ENCODE measurements around the gene RXRB.

The RXRB gene

DNA sequence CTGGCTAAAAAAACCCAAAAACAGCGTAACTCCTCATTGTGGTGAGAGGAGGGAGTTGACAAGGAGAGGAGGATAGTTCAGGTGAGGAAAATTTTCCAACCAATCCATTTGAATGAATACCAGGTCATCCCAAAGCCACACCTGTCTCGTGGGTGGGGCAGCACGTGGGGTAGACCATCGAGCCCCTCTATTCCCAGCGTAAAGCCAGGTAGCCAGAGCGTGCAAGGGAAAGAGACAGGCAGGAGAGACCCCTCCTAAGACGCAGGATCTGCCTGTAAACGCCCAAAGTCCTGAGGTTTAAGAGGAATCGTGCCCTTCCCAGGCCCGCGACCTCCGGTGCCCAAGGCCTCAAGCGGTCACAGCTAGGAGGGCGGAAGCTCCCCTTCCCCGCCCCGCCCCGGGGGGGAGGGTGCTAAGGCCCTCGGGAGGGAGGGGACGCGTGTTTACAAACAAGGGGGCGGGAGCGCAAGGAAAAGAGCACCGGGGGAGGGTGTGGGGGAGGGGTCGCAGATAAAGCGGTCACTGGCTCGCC lies 712 bp downstream of the RXRB start (continued):
- TF ChIP-seq, protein P1, sequence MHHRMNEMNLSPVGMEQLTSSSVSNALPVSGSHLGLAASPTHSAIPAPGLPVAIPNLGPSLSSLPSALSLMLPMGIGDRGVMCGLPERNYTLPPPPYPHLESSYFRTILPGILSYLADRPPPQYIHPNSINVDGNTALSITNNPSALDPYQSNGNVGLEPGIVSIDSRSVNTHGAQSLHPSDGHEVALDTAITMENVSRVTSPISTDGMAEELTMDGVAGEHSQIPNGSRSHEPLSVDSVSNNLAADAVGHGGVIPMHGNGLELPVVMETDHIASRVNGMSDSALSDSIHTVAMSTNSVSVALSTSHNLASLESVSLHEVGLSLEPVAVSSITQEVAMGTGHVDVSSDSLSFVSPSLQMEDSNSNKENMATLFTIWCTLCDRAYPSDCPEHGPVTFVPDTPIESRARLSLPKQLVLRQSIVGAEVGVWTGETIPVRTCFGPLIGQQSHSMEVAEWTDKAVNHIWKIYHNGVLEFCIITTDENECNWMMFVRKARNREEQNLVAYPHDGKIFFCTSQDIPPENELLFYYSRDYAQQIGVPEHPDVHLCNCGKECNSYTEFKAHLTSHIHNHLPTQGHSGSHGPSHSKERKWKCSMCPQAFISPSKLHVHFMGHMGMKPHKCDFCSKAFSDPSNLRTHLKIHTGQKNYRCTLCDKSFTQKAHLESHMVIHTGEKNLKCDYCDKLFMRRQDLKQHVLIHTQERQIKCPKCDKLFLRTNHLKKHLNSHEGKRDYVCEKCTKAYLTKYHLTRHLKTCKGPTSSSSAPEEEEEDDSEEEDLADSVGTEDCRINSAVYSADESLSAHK (tag by site-specific recombination; IDR thresholded peaks at IDR 0.05), result peak; percentile 7; the same call in 1 of the 2 replicates
- peak; percentile 73 for TF ChIP-seq WT1 (tag by site-specific recombination; IDR thresholded peaks at IDR 0.05)

DNA sequence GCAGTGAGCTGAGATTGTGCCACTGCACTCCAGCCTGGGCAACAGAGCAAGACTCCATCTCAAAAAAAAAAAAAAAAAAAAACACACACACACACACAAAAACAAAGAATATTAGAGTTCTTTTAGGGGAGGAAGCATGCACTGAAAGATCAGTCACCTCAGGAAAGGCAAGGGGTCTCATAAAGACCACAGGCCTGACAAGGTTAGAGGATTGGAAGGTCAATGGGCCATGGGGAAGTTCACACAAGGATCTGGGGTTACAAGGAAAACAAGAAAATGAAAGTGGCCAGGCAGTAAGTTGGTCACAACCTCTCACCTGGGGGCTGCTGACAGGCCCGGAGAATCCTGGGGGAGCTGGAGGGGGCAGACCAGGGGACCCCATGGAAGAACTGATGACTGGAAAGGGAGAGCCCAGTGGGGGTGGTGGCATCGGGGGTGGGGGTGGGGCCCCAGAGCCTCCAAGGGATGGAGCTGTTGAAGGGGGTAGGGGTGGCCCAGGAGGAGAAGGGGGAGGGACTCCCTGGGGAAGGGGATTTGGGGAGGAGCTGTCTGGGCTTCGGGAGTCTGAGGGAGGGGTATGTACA lies 1.5 kb downstream of the RXRB start:
- no peaks in the 10 kb centered on the region for H3K9me3 ChIP-seq (ENCODE audit: control insufficient read depth, insufficient read depth, low read depth, low read length)
- POLR2A ChIA-PET, result interaction anchor here (1.0 to 2.1 kb wide), 6 partner anchors 10 to 227 kb away, joined by 4 to 14 read pairs (median 8); partner anchors contain the start of genes RGL2 and RING1
- H3K36me3 ChIP-seq (ENCODE audit: control insufficient read depth in 2 of 2, insufficient read depth in 1 of 2, low read length in 2 of 2), result peaks cover 16 to 61% of the 10 kb centered on the region in 2 experiments; a peak in 2 of 3 replicates
- peaks cover 18% of the 10 kb centered on the region for H3K4me1 ChIP-seq (ENCODE audit: control insufficient read depth, insufficient read depth, low read length)
- no peak overlapping the region; the same call in 1 of the 2 replicates for H3K27ac ChIP-seq (ENCODE audit: extremely low read depth, low read depth, low read length)
- peak overlapping the region; percentile 75 for H3K4me3 ChIP-seq (ENCODE audit: low read depth, low read length)
- CTCF ChIA-PET, result interaction anchor here (1.5 to 2.6 kb wide), 5 partner anchors 12 to 50 kb away, joined by 6 to 16 read pairs (median 9); no protein-coding TSS in a partner anchor
- TF ChIP-seq ZNF121 (tag by site-specific recombination; IDR thresholded peaks at IDR 0.05), result 0 out of 2 replicates have a peak, but pooled peaks have one; percentile 79
- 0 out of 2 replicates have a peak, but pooled peaks have one; percentile 18 for TF ChIP-seq ZNF335 (tag by site-specific recombination; conservative IDR thresholded peaks at IDR 0.05)
- TF ChIP-seq, protein P2, sequence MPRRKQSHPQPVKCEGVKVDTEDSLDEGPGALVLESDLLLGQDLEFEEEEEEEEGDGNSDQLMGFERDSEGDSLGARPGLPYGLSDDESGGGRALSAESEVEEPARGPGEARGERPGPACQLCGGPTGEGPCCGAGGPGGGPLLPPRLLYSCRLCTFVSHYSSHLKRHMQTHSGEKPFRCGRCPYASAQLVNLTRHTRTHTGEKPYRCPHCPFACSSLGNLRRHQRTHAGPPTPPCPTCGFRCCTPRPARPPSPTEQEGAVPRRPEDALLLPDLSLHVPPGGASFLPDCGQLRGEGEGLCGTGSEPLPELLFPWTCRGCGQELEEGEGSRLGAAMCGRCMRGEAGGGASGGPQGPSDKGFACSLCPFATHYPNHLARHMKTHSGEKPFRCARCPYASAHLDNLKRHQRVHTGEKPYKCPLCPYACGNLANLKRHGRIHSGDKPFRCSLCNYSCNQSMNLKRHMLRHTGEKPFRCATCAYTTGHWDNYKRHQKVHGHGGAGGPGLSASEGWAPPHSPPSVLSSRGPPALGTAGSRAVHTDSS (tag by site-specific recombination; IDR thresholded peaks at IDR 0.05), result no peak
- 0 out of 2 replicates have a peak, but pooled peaks have one; percentile 26 for TF ChIP-seq IKZF3 (tag by site-specific recombination; IDR thresholded peaks at IDR 0.05)
- no peak for TF ChIP-seq ZSCAN23 (tag by site-specific recombination; IDR thresholded peaks at IDR 0.05)
- TF ChIP-seq GLIS2 (tag by site-specific recombination; IDR thresholded peaks at IDR 0.05), result peak; percentile 46; the same call in 1 of the 2 replicates
- TF ChIP-seq GLIS1 (tag by site-specific recombination; IDR thresholded peaks at IDR 0.05), result peak; percentile 56
- TF ChIP-seq, protein P3, sequence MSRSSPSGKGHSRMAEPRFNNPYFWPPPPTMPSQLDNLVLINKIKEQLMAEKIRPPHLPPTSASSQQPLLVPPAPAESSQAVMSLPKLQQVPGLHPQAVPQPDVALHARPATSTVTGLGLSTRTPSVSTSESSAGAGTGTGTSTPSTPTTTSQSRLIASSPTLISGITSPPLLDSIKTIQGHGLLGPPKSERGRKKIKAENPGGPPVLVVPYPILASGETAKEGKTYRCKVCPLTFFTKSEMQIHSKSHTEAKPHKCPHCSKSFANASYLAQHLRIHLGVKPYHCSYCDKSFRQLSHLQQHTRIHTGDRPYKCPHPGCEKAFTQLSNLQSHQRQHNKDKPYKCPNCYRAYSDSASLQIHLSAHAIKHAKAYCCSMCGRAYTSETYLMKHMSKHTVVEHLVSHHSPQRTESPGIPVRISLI (tag by site-specific recombination; IDR thresholded peaks at IDR 0.05), result peak; percentile 62; the same call in 1 of the 2 replicates
- TF ChIP-seq ZNF416 (tag by site-specific recombination; IDR thresholded peaks at IDR 0.05), result no peak

DNA sequence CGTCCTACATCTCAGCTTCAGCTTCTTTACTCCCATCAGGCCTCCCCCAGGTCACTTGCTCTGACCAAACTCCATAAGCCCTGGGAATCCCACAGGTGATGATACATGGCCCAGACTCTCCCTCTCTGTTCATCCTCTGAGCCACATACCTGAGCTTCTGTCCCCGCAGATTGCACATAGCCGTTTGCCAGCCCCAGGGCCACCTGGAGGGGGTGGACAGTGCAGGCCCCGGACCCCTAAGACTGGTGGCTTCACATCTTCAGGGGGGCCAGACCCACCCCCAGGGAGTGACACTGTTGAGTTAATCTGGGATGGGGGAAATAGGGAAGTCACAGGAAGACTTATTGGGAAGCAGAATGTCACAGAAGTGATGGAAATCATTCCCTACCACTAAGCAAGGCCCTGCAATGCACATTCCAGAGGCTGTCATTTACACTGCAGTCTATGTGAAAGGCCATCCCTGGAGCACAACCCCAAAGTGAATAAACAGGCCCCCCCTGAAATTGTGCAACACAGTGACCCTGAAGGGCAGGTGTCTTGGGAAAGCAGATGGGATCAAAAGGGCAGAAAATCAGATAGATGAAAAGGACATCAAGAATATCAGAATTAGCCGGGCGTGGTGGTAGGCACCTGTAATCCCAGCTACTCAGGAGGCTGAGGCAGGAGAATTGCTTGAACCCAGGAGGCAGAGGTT lies 2.2 kb downstream of the RXRB start:
- Histone ChIP-seq H3K4me3 (ENCODE audit: low read depth, low read length) (no peak overlapping the region), H3K27ac (ENCODE audit: extremely low read depth, low read depth, low read length) (peak overlapping the region; percentile 37; the same call in 1 of the 2 replicates), H3K9me3 (ENCODE audit: control insufficient read depth, insufficient read depth, low read depth, low read length) (no peaks in the 10 kb centered on the region), H3K4me1 (ENCODE audit: control insufficient read depth, insufficient read depth, low read length) (peaks cover 16% of the 10 kb centered on the region), H3K36me3 (ENCODE audit: control insufficient read depth in 2 of 2, insufficient read depth in 1 of 2, low read length in 2 of 2) (peaks cover 16 to 59% of the 10 kb centered on the region in 2 experiments; a peak in 2 of 3 replicates)
- CTCF ChIA-PET, result interaction anchor here (0.6 to 2.6 kb wide), 31 partner anchors 9 to 214 kb away, joined by 3 to 16 read pairs (median 4); partner anchors contain the start of genes RING1, RPS18 and VPS52
- TF ChIP-seq, protein P4, sequence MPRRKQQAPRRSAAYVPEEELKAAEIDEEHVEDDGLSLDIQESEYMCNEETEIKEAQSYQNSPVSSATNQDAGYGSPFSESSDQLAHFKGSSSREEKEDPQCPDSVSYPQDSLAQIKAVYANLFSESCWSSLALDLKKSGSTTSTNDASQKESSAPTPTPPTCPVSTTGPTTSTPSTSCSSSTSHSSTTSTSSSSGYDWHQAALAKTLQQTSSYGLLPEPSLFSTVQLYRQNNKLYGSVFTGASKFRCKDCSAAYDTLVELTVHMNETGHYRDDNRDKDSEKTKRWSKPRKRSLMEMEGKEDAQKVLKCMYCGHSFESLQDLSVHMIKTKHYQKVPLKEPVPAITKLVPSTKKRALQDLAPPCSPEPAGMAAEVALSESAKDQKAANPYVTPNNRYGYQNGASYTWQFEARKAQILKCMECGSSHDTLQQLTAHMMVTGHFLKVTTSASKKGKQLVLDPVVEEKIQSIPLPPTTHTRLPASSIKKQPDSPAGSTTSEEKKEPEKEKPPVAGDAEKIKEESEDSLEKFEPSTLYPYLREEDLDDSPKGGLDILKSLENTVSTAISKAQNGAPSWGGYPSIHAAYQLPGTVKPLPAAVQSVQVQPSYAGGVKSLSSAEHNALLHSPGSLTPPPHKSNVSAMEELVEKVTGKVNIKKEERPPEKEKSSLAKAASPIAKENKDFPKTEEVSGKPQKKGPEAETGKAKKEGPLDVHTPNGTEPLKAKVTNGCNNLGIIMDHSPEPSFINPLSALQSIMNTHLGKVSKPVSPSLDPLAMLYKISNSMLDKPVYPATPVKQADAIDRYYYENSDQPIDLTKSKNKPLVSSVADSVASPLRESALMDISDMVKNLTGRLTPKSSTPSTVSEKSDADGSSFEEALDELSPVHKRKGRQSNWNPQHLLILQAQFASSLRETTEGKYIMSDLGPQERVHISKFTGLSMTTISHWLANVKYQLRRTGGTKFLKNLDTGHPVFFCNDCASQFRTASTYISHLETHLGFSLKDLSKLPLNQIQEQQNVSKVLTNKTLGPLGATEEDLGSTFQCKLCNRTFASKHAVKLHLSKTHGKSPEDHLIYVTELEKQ (tag by site-specific recombination; IDR thresholded peaks at IDR 0.05; ENCODE audit: borderline replicate concordance), result no peak
- TF ChIP-seq, protein P5, sequence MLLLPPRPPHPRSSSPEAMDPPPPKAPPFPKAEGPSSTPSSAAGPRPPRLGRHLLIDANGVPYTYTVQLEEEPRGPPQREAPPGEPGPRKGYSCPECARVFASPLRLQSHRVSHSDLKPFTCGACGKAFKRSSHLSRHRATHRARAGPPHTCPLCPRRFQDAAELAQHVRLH (tag by site-specific recombination; IDR thresholded peaks at IDR 0.05), result no peak
- TF ChIP-seq IKZF3 (tag by site-specific recombination; IDR thresholded peaks at IDR 0.05), result 0 out of 2 replicates have a peak, but pooled peaks have one; percentile 25
- TF ChIP-seq ZNF76 (tag by site-specific recombination; IDR thresholded peaks at IDR 0.05; ENCODE audit: borderline replicate concordance, low read depth), result no peak
- TF ChIP-seq ZNF404 (tag by site-specific recombination; IDR thresholded peaks at IDR 0.05), result no peak
- TF ChIP-seq ZNF571 (tag by site-specific recombination; IDR thresholded peaks at IDR 0.05), result no peak
- no peak for TF ChIP-seq ZNF555 (tag by site-specific recombination; conservative IDR thresholded peaks at IDR 0.05)
- POLR2A ChIA-PET, result interaction anchor here (1.0 to 1.4 kb wide), 3 partner anchors 38 to 118 kb away, joined by 4 to 7 read pairs (median 6); no protein-coding TSS in a partner anchor
